Measurements from ENCODE around the gene CERS2. TPM values are rescaled to one million over a fixed set of nuclear protein-coding genes. Genes with fewer than 3 reads are reported as not detected.

CERS2 gene
- total and polyA plus RNA-seq, 2 of the 13 experiments (the other 11 are each of a cell fraction or from before 2014, with no cell fraction given), result 269 to 298 TPM

GRCh38 chr1:150973836-150974579 is 627 bp downstream of the CERS2 start (continued):
- TF ChIP-seq IKZF5 (CRISPR knock-in tag; IDR thresholded peaks at IDR 0.05), result no peak
- no peak for TF ChIP-seq NFIC (IDR thresholded peaks at IDR 0.05; ENCODE audit: low read length)
- no peak for TF ChIP-seq ETS1 (CRISPR knock-in tag; IDR thresholded peaks at IDR 0.05)
- TF ChIP-seq, protein P1, sequence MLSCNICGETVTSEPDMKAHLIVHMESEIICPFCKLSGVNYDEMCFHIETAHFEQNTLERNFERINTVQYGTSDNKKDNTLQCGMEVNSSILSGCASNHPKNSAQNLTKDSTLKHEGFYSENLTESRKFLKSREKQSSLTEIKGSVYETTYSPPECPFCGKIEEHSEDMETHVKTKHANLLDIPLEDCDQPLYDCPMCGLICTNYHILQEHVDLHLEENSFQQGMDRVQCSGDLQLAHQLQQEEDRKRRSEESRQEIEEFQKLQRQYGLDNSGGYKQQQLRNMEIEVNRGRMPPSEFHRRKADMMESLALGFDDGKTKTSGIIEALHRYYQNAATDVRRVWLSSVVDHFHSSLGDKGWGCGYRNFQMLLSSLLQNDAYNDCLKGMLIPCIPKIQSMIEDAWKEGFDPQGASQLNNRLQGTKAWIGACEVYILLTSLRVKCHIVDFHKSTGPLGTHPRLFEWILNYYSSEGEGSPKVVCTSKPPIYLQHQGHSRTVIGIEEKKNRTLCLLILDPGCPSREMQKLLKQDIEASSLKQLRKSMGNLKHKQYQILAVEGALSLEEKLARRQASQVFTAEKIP (CRISPR knock-in tag; IDR thresholded peaks at IDR 0.05; ENCODE audit: borderline replicate concordance), result no peak
- TF ChIP-seq ZNF136 (CRISPR knock-in tag; IDR thresholded peaks at IDR 0.05; ENCODE audit: low read depth), result no peak
- TF ChIP-seq HNRNPL (IDR thresholded peaks at IDR 0.05; ENCODE audit: low read depth, low read length), result 0 out of 2 replicates have a peak, but pooled peaks have one; percentile 27
- TF ChIP-seq DZIP1 (CRISPR knock-in tag; IDR thresholded peaks at IDR 0.05), result peak; percentile 80; the same call in 1 of the 2 replicates
- no peak for TF ChIP-seq ZNF12 (CRISPR knock-in tag; IDR thresholded peaks at IDR 0.05)
- TF ChIP-seq NFIB (CRISPR knock-in tag; IDR thresholded peaks at IDR 0.05; ENCODE audit: borderline replicate concordance), result no peak
- TF ChIP-seq ATF6 (CRISPR knock-in tag; conservative IDR thresholded peaks at IDR 0.05), result no peak
- TF ChIP-seq YY1 (IDR thresholded peaks at IDR 0.05; ENCODE audit: insufficient read depth, insufficient replicate concordance, low read depth, low read length), result peak; percentile 58
- no peak for TF ChIP-seq TGIF2 (CRISPR knock-in tag; IDR thresholded peaks at IDR 0.05)
- TF ChIP-seq ZBTB20 (CRISPR knock-in tag; IDR thresholded peaks at IDR 0.05; ENCODE audit: borderline replicate concordance, low read depth), result no peak
- no peak for TF ChIP-seq HNRNPLL (IDR thresholded peaks at IDR 0.05; ENCODE audit: low read depth, low read length, poor library complexity, severe bottlenecking)
- 0 out of 2 replicates have a peak, but pooled peaks have one; percentile 42 for TF ChIP-seq SRY (CRISPR knock-in tag; IDR thresholded peaks at IDR 0.05)
